ENCODE data around the gene SLC37A1.

The SLC37A1 gene

GRCh38 chr21:42565206-42565810, 51.7 kb downstream of the SLC37A1 start:
- DNase-seq: no peak

GRCh38 chr21:42565886-42566523, 52.4 kb downstream of the SLC37A1 start:
- no peak for DNase-seq

DNA sequence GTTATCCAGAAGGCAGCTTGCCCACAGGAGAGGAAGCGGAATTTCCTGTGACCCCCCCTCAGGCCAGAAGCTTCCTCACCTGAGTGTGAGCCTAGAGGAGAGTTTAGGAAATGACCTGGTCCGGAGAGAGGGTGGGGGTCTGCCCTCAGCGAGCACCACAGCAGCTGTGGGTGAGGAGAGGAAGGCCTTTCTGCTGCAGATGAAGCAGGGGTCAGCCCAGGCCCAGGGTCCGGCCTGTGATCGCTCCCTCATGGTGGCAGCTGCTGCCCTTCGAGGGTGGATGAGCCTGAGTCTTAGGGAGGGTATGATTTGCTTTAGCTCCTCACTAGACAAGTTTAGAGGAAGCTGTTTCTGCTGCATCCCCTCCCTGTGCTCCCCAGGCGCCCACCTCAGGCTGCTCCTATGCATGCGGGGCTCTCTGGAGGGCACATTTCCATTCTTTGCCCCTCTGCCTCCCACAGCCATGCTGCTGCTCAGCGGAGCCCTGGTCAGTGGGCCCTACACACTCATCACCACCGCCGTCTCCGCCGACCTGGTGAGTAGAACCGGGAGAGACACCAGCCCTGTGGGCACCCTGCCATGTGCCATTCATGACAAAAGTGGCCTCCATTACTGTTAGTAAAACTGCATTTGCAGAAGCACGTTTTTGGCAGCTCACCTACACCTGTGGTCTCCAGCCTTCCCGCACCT, 53.0 kb downstream of the SLC37A1 start:
- DNase-seq: no peak

DNA sequence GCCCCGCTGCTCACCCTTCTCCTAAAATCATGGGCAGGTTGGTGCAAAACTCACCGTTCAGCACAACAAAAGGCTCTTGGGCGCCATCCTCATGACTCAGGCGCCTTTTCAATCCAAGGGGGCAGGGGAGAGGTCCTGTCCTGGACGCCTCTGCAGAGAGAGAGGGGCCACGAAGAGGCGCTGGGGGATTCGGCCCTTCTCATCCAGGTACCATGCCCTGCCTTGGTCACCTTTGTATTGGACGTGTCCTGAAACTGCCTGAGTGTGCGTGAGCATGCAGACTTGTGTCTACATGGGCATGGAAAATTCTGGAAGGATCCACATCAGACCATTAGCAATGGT, 53.5 kb downstream of the SLC37A1 start:
- no peak for DNase-seq

- DNase-seq: no peak
Observed at GRCh38 chr21:42567861-42568260, 54.2 kb downstream of the SLC37A1 start.

DNA sequence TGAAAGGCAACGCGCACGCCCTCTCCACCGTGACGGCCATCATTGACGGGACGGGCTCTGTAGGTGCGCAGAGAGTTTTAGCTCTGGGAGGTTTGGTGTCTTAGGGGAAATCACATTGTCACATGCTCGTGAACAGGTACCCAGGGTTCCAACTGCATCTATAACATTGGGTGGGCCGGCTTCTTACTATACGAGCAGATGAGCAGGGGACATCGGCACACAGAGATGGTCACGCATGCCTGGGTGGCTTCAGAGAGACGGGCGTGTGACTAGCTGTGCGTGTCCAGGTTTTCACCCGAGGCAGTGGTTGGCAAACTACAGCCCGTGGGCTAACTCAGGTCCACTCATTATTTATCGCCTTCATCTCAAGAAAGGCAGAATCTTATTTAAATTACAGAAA, 54.7 kb downstream of the SLC37A1 start:
- no peak for DNase-seq

DNA sequence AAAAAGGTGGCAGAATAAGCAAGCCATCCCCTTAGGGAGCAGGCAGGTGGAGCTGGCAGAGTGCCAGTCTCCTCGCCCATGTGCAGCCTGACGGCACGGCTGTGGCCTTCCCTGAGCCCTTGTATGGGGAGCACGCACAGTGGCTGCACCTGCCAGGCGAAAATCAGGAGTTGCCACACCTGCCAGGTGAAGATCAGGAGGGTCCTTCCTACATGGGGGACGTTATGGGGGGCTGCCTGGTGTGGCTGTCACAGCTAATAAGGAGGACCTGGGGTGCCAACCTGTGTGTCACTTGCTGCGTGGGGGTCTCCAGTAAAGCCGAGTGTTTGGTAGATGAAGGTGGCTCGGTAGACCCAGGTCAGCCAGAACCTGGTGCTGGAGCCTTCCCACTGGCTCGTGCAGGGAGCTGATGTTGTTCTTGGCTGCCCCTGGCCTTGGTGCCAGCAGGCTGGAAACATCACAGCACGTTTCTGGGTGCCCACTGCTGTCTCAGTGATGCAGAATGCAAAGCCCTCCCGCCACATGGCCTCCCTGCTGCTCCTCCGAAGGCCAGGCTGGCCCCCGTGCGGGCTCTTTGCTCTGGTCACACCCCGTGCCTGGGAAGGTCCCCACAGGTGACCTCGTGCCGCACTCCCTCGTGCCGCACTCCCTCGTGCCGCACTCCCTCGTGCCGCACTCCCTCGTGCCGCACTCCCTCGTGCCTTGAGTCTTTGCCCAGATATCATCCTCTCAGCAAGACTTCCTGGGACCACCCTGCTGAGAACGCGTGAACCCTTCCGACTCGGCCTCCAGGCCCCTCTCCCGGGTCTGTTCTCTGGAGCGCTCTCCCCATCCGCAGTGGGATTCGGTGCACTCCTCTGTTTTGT, 55.4 kb downstream of the SLC37A1 start:
- DNase-seq: no peak

DNA sequence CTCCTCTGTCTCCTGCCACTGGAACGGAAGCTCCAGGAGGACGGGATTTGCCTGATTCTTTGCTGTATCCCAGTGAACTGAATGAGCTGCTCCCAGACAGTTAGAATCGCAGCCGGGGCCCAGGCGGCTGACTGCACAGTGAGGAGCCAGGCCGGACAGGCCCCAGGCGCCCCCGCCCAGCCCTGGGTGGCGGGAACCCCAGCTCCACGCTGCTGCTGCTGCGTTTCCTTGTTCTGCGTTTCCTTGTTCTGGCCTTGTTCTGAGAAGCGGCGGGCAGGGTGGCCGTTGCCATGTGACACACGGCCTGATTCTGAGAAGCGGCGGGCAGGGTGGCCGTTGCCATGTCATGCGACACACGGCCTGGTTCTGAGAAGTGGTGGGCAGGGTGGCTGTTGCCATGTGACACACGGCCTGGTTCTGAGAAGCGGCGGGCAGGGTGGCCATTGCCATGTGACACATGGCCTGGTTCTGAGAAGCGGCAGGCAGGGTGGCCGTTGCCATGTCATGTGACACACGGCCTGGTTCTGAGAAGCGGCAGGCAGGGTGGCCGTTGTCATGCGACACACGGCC, 56.2 kb downstream of the SLC37A1 start:
- no peak for DNase-seq

- DNase-seq: no peak
Observed at GRCh38 chr21:42570362-42570761, 56.7 kb downstream of the SLC37A1 start.

DNA sequence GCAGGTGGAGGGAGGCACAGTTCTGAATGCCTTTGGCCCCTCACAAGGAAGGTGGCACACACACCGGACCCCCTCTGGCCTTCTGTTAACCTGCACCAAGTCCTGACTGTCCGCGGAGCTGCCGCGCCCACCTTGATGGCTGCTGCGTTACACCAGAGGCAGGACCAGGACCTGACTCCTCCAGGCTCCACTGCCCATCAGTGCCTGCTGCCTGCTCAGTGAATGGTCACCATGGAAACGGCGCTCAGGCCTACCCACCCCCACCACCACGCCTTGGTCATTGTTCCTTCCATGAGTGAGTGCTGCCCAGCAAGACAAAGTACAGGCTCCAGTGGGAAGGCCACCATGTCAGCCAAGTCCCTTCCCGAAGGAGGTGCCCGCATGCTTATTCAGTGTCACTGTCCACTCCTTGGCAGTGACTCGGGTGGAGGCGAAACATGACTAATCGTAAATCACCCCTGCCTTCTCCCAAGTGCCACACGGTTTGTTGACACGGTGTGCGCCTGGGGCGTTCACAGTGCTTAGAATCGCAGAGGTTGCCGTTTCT, 57.3 kb downstream of the SLC37A1 start:
- peak; percentile 91 for DNase-seq

- peak; percentile 72 for DNase-seq
Observed at GRCh38 chr21:42571391-42572150, 57.9 kb downstream of the SLC37A1 start.

DNA sequence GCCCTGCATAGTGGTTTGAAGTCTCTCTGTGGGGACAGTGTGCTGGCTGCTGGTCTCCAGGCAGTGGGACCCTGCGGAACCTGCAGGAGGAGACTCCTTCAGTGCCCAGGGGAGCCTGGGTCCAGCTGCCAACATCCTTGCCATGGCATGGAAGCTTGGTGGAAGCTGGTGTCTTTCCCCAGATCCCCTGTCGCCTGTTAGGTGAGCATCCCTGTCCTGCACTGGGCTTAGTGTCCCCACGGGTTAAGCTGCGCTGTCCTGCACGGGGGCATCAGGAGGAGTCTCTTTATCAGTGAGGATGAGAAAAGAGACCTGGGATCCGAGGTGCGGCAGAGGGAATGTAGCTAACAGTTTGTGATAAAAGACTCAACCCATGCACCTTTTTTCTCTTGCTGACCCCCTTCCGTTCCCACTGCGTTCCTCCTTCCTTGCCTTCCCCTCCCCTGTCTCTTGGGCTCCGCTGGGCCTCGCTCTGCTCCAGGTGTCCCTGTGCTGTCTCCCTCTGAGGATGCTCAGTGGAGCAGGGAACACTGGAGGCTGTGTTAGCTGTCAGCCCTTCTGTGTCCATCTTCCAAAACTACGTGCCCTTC, 59.3 kb downstream of the SLC37A1 start:
- no peak for DNase-seq

GRCh38 chr21:42574234-42575027, 60.8 kb downstream of the SLC37A1 start:
- no peak for DNase-seq

DNA sequence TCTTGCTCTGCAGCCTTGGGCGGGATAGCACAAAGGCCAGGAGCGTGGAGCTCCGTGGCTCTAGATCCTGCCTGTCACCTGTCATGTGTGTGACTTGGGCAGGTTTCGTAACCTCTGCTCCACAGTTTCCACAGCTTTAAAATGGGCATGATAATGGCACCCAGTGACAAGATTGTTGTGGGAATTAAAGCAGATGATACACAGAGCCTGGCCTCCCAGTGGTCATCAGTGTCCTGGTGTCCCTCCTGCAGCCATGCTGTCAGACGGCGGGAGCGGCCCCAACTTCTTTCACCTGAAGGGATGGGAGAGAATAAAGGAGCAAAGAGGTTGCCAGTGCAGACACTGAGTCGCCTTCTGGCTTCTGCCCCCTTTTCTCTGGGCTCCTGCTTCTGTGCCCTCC, 61.5 kb downstream of the SLC37A1 start:
- no peak for DNase-seq

- DNase-seq: no peak
Observed at GRCh38 chr21:42576639-42577038, 63.0 kb downstream of the SLC37A1 start.

GRCh38 chr21:42578034-42578433, 64.4 kb downstream of the SLC37A1 start:
- DNase-seq: no peak

- DNase-seq: no peak
Observed at GRCh38 chr21:42578761-42579415, 65.2 kb downstream of the SLC37A1 start.

DNA sequence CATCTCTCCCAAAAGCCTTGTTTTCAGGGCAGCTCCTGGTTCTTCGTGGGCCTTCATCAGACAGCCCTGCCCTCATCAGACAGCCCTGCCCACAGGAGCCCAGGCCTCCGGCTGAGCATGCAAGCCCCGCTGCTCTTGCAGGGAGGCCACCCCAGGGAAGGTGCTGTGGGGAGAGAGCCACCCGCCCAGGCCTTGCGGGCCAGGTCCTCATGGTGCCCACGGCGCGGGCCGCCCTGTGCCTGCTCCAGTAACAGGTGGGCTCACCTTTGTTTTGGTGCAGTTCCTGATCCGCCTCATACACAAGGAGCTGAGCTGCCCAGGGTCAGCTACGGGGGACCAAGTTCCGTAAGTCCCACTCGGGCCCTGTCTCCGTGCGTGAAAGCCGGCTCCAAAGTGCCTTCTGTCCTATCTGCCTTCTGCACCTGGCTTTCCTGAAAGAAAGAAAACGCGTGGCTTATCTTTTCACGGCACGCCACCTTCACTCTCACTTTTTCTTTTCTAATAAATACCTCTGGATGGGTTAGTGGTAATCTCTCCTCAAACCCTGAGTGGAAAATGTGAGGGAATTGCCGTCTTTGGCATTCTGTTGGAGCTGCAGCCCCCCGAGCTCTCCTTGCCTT, 65.9 kb downstream of the SLC37A1 start:
- no peak for DNase-seq

GRCh38 chr21:42580076-42580792, 66.6 kb downstream of the SLC37A1 start:
- no peak for DNase-seq

All from NCI-H2227 treated with DMSO at 0.1 percent for 48 hours (cell line).